ENCODE data around the gene SPTLC3.

- TF ChIP-seq, protein P1, sequence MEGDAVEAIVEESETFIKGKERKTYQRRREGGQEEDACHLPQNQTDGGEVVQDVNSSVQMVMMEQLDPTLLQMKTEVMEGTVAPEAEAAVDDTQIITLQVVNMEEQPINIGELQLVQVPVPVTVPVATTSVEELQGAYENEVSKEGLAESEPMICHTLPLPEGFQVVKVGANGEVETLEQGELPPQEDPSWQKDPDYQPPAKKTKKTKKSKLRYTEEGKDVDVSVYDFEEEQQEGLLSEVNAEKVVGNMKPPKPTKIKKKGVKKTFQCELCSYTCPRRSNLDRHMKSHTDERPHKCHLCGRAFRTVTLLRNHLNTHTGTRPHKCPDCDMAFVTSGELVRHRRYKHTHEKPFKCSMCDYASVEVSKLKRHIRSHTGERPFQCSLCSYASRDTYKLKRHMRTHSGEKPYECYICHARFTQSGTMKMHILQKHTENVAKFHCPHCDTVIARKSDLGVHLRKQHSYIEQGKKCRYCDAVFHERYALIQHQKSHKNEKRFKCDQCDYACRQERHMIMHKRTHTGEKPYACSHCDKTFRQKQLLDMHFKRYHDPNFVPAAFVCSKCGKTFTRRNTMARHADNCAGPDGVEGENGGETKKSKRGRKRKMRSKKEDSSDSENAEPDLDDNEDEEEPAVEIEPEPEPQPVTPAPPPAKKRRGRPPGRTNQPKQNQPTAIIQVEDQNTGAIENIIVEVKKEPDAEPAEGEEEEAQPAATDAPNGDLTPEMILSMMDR (IDR thresholded peaks at IDR 0.05), result no peak
- no peak for TF ChIP-seq POLR2A (IDR thresholded peaks at IDR 0.05)
- TF ChIP-seq POLR2AphosphoS5 (IDR thresholded peaks at IDR 0.05), result no peak
- TF ChIP-seq EP300 (IDR thresholded peaks at IDR 0.05), result no peak
Observed at GRCh38 chr20:13148961-13149360, 140.2 kb downstream of the SPTLC3 start.
